Kasumi-1 (cell line): ENCODE measurements around the gene ADAMTS15.
A peak's percentile ranks its signal among the peaks of the same experiment; 100 is the strongest.

ENCODE experiments used
- DNase-seq, 2 experiments: peaks; one replicate each; lab custom pipeline; 2025; lab: John Stamatoyannopoulos, UW

Gene ADAMTS15

DNA sequence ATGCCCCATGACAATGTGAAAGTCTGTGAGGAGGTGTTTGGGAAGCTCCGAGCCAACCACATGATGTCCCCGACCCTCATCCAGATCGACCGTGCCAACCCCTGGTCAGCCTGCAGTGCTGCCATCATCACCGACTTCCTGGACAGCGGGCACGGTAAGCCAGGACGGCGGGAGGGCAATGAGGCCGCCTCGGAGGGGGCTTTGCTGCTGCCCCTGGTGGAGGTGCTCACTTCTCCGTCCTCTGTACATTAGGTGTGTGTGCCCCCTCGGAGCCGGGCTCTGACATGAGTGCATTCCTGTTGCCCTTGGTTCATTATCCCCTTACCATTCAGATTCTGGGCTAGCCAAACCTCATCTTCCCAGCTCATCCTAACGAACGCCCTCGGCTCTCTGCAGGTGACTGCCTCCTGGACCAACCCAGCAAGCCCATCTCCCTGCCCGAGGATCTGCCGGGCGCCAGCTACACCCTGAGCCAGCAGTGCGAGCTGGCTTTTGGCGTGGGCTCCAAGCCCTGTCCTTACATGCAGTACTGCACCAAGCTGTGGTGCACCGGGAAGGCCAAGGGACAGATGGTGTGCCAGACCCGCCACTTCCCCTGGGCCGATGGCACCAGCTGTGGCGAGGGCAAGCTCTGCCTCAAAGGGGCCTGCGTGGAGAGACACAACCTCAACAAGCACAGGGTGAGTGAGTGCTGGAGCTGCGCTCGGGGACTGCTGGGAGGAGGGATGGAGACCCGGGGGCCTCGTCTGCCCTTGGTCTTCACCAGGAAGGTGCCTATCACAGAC is 13.8 kb downstream of the ADAMTS15 start:
- no peak for DNase-seq

DNA sequence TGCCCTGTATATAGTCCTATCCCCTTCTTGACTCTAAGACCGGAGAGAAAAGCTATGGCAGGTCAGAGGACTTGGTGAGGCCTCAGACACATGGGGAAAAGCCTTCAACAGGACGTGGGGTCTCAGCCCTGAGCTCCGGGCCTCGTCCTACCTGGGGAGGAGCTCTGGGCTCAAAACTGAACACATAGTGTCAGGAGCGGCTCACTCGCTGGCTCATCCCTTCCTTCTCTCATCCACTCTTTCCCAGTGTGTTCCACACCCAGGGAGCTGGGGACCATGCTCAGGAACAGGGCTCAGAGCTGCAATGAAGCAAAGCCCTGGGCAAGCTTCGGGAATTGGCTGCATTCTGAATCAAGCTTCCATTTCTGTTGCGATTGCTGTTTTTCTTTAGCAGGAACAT is 14.5 kb downstream of the ADAMTS15 start:
- no peak for DNase-seq

DNA sequence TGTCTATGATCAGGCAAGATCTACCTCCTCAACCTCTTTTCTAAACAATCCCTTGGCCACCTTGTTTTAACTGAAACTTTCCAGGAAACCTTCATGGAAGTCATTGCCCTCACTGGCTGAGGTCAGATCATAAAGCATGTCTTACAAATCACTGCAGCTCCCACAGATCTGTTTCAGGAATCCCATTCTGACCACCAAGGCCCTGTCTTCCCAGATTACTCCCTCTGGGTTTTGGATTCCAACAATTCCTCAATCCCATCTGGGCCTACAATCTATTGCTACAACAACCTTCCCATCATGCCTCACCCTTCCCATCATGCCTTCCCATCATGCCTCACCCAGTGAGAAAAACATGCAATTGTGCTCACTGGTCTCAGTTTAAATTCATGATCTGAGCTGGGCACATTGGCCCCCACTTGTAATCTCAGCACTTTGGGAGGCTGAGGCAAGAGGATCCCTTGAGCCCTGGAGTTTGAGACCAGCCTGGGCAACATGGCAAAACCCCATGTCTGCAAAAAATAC is 15.9 kb downstream of the ADAMTS15 start:
- no peak for DNase-seq

DNA sequence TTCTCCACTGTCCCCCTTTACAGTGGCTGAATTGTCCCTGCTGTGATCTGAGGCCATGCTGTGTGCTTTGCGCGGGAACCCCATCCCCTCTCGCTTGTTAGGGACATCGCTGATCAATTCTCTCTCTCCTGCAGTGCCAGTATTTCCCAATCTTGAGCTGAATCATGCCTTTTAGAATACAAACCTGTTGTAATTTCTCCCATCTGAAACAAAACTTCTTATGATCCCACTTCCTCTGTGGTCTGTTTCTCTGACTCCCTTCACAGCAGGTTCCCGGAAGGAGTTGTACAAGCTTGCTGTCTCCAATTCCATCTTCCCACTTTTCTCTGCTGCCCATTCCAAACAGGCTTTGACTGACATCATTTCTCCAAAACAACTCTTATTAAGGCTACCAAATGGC is 16.8 kb downstream of the ADAMTS15 start:
- no peak for DNase-seq

DNA sequence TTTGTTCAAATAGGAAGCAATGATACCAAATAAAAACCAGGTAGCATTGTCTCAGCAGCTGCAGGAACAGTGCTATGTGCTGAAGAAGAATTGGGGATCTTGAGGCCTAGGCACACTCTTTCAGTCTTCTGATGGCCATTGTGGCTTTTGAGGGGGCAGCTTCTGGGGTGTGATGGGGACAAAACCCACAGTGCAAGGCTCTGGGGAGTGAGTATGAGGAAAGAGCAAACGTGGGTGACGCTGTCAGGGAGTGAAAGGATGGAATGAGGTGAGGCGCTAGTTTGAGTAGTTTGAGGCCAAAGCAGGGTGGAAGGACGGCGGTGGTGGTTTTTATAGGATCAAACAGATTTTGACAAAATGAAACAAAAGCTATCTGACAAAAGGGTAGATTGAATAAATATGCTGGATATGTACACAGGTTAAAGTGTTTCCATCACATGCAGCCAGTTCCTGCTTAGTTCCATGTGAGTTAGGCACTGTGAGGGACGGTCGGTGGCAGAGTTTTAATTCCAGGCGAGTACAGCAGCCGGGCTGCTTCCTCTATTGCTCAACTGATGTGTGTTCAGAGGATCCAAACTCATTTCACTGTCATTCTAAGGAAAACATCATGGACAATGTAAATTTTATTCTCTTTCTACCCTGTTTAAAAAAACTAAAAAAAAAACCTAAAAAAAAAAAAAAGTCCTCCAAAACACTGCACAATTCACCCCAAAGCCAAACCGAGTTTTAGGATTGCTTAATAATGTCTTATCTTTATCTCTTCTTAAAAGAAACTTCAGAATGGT is 18.9 kb downstream of the ADAMTS15 start:
- peak; percentile 23 to 33 for DNase-seq

DNA sequence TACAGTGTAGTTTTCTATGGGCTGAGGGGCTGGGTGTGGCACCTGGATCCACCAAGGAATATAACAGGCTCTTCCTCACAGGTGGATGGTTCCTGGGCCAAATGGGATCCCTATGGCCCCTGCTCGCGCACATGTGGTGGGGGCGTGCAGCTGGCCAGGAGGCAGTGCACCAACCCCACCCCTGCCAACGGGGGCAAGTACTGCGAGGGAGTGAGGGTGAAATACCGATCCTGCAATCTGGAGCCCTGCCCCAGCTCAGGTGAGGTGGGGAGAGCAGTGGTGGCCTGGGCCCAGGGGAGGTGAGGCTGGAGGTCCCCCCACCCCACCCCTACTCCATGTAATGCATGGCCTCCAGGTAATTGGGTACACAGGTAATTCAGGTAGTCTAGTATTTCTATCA is 20.7 kb downstream of the ADAMTS15 start:
- DNase-seq, result no peak

DNA sequence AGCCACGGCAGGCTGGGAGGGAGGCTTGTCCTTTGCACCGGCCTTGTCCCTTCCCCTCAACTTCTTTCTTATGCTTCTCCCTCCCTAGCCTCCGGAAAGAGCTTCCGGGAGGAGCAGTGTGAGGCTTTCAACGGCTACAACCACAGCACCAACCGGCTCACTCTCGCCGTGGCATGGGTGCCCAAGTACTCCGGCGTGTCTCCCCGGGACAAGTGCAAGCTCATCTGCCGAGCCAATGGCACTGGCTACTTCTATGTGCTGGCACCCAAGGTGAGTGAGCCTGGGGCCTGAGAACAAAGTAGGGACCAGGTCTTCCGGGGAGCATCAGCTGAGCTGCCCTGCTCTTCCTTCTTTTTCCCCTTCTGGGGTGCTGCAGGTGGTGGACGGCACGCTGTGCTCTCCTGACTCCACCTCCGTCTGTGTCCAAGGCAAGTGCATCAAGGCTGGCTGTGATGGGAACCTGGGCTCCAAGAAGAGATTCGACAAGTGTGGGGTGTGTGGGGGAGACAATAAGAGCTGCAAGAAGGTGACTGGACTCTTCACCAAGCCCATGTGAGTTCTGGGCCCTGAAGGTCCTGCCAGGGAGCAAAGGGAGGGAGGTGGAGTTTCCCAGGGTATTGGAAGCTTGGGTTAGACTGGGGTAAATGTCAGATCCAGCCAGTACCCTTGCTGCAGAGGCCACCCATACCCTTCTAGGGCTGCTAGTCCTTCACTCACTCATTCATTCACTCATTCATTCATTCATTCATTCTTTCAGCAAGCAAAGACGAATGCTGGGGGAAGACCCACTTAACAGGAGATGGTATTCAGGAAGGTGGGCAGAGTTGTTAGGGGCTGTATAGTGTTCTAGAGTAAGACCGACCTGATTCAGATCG is 22.6 kb downstream of the ADAMTS15 start:
- DNase-seq, result no peak

DNA sequence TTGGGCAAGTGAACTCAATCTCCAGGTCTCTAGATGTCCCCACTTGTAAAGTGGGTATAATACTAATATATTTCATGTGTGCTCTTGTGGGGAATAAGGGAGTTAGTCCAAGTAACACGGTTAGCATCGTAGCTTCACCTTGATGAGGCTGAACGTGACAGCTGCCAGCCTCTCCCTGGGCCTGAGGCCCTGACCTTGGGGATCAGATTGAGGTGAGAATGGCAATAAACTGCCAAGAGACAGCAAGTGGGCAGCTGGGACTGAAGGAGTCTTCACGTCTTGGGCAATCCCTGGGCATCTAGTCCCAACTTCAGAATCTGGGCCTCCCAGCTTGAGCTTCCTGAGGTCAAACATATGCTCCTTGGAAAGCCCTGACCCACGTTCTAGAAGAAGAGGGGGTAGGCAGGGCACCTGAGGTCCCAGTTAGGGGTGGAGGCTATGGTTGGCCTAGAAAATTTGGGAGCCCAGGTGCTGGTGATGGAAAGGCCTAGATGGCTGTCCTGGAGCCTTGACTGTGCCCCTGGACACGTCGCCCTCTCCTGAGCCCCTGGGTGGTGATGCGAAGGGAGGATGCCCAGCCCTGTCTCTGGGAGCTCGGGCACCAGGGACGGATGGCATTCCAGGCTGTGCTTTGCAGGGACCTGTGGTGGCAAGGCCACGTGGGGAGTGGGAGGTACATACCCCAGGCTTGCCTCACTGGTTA is 23.4 kb downstream of the ADAMTS15 start:
- DNase-seq, result no peak

DNA sequence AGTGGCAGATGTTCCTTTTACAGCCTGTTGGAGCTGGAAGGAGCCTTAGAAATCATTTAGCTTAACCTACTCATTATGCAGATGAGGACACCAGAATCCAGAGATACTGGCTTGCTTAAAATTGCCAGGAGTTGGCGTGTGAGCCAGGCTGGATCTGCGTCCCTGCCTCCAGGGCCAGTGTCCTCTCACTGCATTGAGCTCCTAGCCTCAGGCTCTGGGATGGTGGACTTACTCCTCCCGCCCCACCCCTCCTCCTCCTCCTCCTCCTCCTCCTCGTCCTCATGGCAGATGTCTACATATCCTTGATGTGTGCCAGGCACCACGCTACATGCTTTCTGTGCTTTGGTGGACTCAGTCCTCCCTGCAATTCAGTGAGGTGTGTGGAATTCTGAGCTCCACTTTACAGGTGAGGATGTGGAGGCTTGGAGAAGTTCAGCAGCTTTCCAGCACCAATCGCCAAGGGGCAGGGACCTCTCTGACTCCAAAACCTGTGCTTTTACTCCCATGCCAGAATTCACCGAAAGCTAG is 24.1 kb downstream of the ADAMTS15 start:
- no peak for DNase-seq

DNA sequence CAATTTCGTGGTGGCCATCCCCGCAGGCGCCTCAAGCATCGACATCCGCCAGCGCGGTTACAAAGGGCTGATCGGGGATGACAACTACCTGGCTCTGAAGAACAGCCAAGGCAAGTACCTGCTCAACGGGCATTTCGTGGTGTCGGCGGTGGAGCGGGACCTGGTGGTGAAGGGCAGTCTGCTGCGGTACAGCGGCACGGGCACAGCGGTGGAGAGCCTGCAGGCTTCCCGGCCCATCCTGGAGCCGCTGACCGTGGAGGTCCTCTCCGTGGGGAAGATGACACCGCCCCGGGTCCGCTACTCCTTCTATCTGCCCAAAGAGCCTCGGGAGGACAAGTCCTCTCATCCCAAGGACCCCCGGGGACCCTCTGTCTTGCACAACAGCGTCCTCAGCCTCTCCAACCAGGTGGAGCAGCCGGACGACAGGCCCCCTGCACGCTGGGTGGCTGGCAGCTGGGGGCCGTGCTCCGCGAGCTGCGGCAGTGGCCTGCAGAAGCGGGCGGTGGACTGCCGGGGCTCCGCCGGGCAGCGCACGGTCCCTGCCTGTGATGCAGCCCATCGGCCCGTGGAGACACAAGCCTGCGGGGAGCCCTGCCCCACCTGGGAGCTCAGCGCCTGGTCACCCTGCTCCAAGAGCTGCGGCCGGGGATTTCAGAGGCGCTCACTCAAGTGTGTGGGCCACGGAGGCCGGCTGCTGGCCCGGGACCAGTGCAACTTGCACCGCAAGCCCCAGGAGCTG is 24.8 kb downstream of the ADAMTS15 start:
- no peak for DNase-seq

DNA sequence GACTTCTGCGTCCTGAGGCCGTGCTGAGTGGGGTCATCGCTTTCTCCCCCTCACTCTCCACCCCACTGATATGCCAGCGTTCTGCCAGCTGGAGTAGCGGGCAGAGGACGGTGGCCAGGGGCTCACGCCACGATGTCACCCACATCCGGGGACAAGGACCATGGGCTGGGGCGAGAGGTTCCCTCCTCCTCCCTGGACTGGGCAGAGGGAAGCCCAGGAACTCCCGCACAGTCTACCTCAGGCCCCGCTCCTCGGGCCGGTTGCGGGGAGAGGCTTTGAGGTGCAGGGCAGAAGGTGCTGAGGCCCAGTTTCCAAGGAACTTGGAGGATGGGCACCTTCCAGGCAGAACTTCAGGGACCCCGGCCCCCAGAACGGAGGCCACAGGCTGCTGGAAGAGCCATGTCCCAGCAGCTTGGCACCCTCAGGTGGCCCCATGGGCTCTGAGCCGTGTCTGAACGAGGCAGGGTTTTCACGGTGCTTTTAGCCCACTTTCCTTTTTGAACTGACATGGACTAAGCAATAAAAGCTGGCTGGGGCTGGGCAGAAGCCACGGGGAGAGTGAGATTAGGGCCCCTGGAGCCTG is 25.4 kb downstream of the ADAMTS15 start:
- DNase-seq, result no peak

DNA sequence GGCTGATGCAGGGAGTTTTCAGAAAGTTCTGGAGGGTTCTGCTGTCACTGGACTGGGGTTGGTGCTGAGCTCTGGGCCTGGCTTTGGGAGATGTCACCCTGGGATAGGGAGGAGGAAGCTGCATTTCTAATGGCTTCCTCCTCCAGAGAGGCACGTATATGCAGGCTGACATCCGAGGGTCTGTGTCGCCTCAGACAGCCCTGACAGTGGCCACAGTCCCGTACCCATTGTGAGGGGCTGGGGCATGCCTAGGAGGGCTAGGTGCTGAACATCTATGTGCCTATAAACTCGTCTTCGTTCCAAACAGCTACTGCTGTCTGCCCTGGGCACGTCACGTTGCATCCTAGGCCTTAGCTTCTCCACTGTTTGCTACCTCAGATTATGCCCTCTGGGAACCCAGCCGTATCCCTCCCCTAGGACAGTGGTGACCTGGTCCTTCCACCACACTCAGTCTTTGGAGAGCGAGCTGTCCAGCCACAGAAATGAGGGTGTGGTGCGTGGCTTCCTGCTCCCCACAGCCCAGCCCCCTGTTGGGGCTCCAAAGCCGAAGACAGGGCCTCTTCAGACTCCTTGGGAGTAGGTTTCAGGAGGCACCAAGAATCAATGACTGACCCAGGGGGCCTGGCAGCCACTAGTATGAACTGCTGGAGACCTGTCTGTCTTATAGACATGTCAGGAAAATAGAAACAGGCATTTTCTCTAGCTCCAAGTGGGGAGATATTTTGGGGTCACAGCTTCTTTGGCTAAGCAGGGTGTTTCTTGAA is 26.4 kb downstream of the ADAMTS15 start:
- DNase-seq, result no peak

DNA sequence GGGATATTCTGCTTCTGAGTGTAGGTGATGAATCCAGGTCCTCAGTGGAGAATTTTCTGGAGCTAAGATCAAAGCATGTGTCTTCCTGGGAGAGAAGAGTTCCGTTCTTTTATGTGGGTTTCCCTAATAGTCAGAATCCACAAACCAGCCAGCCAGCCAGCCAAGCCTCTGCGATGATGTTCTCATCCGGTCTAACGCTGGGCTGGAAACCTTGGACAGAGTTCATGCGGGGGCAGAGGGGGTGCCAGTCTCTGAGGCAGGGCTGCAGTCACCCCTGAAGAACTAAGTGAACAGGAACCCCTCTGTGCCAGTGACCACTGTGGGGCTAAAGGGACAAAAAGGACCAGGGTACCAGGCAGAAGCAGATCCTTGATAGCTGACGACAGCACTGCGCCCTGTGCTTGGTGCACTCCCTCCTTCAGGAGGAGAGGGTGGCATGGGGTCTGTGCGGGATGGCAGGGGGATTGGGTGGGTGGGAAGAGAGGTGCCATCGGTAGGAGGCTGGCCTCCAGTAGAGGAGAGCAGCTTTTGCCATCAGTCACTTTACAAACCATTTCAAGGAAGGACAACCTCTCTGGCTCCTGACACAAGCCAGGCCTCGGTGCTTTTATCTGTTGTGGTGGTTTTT is 27.1 kb downstream of the ADAMTS15 start:
- no peak for DNase-seq

DNA sequence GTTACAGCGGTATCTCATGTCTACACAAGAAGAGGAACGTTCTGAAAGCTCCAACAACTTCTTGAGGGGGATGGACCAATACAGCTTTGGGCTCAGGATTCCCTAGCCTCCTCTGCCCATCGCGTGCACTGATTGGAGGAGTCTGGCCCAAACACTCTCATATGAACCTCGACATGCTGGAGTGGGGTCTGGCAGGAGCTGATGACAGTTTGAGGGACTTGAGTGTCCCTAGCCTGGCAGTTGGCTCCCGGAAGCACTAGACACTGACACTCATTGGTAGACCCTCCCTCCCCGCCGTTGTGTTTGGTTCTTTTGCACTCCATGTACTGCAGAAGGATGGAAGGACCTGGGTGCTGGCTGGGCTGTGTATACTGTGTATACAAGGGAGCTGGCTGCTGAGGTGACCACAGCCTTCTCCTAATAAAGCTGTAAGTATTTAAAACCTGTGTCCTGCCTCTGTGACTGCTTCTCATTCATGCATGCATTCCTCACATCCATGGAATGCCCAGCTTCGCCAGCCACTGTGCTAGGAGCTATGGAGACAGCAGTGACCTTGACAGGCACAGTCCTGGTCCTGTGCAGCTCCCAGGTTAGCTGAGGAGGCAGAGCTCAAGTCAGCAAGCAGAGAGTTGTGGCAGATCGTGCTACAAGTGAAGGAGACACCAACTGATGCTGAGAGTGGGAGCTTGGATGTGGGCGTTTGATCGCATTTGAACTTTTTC is 27.9 kb downstream of the ADAMTS15 start:
- DNase-seq, result no peak

DNA sequence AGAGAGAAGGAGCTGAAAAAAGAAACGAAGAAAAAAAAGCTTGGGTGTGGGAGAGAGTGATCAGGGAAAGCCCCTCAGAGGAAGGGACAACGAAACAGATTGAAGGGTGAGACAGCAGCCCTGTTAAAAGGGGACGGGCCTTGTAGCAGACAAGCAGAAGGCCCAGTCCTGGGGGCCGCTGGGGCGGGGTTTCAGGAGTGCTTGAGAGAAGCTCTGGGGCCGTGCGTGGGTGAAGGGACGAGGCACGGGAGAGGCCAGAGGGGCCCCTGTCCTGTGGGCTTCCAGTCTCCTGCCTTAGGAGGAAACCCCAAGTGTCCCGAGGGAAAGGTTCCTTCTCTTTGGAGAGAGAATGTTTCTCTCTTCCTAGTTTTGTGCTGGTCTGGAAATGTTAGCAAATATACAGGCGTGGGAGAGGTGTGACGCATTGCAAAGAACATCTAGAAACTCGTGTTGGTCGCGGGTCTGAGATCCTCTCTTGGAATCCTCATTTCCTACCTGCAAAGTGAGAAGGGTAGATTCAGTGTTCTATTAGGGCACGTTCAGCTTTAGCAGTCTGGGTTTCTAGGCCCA is 28.6 kb downstream of the ADAMTS15 start:
- no peak for DNase-seq

DNA sequence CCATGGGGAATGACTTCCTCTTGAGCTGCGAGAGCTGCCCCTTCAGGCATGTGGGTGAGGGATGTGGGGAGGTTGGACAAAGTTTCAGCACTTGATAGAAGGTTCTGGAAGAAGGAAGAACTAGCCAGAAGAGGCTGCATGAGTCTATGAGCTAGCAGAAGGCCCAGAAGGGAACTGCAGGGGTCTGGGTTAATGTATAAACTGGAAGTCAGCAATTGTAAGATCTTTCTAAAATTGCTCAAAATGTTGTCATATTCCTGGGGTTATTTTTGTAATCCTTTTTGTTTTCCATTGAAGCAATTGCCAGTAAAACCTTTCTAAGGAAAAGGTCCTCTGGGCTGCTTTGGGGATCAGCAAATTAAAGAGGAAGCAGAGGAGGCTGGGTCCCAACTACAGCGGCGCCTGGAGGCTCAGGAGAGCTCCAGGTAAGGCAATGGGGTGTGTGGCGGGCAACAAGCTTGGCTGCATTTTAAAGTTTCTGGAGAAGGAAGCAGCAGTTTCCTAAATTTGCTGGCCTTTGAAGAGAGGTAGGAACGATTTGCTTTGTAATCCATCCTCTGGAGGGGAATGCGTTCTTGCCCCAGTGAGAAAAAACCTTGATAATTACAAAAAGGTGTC is 29.2 kb downstream of the ADAMTS15 start:
- DNase-seq, result no peak

DNA sequence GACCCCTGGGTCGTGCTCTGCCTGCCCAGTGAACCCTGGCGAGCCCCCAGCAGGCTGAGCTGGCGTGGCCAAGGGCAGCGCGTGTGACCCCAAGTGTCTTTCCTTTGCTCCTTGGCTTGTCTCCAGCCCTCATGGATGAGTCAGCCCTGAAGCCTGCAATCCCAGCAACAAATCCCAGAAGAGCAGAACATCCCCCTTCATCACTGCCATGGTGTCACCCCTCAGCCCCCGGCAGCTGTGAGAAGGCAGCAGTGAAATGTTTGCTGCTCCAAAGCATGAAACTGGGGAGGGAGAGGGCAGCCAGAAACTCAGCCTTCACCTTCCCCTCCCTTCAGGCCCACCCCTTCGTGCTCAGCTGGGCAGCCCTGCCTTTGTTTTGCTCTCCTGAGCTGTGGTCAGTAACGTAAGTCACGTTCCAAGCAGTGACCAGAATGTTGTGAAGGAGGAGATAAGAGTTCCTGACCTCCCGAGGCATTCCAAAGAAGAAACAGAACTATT is 29.8 kb downstream of the ADAMTS15 start:
- no peak for DNase-seq
